ENCODE results near the gene TCN2. TPM values are rescaled to one million over a fixed set of nuclear protein-coding genes. Genes with fewer than 3 reads are reported as not detected.

The TCN2 gene
- total RNA-seq, 1 experiment from 2014 or later = 2.4 TPM

DNA sequence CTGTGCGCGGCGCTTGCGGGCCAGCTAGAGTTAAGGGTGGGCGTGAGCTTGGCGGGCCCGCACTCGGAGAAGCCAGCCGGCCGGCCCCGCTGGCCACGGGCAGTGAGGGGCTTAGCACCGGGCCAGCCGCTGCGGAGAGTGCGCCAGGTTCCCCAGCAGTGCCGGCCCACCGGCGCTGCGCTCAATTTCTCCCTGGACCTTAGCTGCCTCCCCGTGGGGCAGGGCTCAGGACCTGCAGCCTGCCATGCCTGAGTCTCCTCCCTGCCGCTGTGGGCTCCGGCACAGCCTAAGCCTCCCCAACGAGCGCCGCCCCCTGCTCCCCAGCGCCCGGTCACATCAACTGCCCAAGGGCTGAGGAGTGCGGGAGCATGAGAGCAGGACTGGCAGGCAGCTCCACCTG, 10.1 kb upstream of the TCN2 start:
- Histone ChIP-seq H3K4me3 (ENCODE audit: low read depth in 2 of 2, low read length in 2 of 2) (no peak overlapping the region), H3K9me3 (ENCODE audit: control insufficient read depth, insufficient read depth, low read depth, low read length) (no peaks in the 10 kb centered on the region), H3K27ac (ENCODE audit: low read length) (no peak overlapping the region), H3K4me1 (ENCODE audit: control insufficient read depth, insufficient read depth, low read length) (no peaks in the 10 kb centered on the region), H3K27me3 (ENCODE audit: control insufficient read depth, insufficient read depth, low read length) (no peaks in the 10 kb centered on the region), H3K36me3 (ENCODE audit: control insufficient read depth, insufficient read depth, low read length) (no peaks in the 10 kb centered on the region)
- ATAC-seq (no peak), DNase-seq (ENCODE audit: low read depth, low spot score) (no peak)
- CTCF ChIA-PET = interaction anchor here (0.6 kb wide), 2 partner anchors 20 to 175 kb away, joined by 5 to 13 read pairs; no protein-coding TSS in a partner anchor
- TF ChIP-seq, protein P1, sequence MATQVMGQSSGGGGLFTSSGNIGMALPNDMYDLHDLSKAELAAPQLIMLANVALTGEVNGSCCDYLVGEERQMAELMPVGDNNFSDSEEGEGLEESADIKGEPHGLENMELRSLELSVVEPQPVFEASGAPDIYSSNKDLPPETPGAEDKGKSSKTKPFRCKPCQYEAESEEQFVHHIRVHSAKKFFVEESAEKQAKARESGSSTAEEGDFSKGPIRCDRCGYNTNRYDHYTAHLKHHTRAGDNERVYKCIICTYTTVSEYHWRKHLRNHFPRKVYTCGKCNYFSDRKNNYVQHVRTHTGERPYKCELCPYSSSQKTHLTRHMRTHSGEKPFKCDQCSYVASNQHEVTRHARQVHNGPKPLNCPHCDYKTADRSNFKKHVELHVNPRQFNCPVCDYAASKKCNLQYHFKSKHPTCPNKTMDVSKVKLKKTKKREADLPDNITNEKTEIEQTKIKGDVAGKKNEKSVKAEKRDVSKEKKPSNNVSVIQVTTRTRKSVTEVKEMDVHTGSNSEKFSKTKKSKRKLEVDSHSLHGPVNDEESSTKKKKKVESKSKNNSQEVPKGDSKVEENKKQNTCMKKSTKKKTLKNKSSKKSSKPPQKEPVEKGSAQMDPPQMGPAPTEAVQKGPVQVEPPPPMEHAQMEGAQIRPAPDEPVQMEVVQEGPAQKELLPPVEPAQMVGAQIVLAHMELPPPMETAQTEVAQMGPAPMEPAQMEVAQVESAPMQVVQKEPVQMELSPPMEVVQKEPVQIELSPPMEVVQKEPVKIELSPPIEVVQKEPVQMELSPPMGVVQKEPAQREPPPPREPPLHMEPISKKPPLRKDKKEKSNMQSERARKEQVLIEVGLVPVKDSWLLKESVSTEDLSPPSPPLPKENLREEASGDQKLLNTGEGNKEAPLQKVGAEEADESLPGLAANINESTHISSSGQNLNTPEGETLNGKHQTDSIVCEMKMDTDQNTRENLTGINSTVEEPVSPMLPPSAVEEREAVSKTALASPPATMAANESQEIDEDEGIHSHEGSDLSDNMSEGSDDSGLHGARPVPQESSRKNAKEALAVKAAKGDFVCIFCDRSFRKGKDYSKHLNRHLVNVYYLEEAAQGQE (IDR thresholded peaks at IDR 0.05; ENCODE audit: insufficient read depth in 1 of 2, low read depth in 2 of 2, low read length in 1 of 2) = no peak
- TF ChIP-seq, protein P2, sequence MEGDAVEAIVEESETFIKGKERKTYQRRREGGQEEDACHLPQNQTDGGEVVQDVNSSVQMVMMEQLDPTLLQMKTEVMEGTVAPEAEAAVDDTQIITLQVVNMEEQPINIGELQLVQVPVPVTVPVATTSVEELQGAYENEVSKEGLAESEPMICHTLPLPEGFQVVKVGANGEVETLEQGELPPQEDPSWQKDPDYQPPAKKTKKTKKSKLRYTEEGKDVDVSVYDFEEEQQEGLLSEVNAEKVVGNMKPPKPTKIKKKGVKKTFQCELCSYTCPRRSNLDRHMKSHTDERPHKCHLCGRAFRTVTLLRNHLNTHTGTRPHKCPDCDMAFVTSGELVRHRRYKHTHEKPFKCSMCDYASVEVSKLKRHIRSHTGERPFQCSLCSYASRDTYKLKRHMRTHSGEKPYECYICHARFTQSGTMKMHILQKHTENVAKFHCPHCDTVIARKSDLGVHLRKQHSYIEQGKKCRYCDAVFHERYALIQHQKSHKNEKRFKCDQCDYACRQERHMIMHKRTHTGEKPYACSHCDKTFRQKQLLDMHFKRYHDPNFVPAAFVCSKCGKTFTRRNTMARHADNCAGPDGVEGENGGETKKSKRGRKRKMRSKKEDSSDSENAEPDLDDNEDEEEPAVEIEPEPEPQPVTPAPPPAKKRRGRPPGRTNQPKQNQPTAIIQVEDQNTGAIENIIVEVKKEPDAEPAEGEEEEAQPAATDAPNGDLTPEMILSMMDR (IDR thresholded peaks at IDR 0.05) = no peak
- TF ChIP-seq TCF7L2 (IDR thresholded peaks at IDR 0.05; ENCODE audit: low read depth, low read length) (no peak), POLR2AphosphoS5 (IDR thresholded peaks at IDR 0.05; ENCODE audit: low read depth, low read length) (no peak), SIN3A (IDR thresholded peaks at IDR 0.05; ENCODE audit: borderline replicate concordance, insufficient read depth, low read depth, low read length) (no peak)
- POLR2A ChIA-PET = no interaction called here
- BruUV-seq (replicated peaks) = no TSS peak
- intact Hi-C loops (cut with micrococcal nuclease; ENCODE audit: unreplicated experiment) = no loop called here
- in situ Hi-C loops (cut with HindIII; ENCODE audit: low pct_unique_long_range_greater_than_20kb, low sequenced_read_pairs) = no loop called here

DNA sequence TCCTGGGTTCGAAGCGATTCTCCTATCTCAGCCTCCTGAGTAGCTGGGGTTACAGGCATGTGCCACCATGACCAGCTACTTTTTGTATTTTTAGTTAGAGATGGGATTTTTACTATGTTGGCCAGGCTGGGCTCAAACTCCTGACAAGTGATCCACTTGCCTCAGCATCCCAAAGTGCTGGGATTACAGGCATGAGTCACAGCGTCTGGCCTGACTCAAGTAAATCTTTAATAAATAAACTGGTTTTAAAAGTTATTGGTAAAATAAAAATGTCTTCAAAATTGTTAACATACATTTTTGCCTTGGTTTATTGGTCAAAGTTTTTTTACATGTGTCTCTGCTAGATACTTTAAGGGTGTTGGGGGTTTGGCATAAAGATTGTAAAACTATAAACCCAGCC, 8.0 kb upstream of the TCN2 start:
- ATAC-seq (no peak), DNase-seq (ENCODE audit: low read depth, low spot score) (no peak)
- Histone ChIP-seq H3K9me3 (ENCODE audit: control insufficient read depth, insufficient read depth, low read depth, low read length) (no peaks in the 10 kb centered on the region), H3K4me3 (ENCODE audit: low read depth in 2 of 2, low read length in 2 of 2) (no peak overlapping the region), H3K36me3 (ENCODE audit: control insufficient read depth, insufficient read depth, low read length) (no peaks in the 10 kb centered on the region), H3K4me1 (ENCODE audit: control insufficient read depth, insufficient read depth, low read length) (no peaks in the 10 kb centered on the region), H3K27me3 (ENCODE audit: control insufficient read depth, insufficient read depth, low read length) (no peaks in the 10 kb centered on the region), H3K27ac (ENCODE audit: low read length) (no peak overlapping the region)
- no TSS peak for BruUV-seq (replicated peaks)
- intact Hi-C loops (cut with micrococcal nuclease; ENCODE audit: unreplicated experiment) (no loop called here), in situ Hi-C loops (cut with HindIII; ENCODE audit: low pct_unique_long_range_greater_than_20kb, low sequenced_read_pairs) (no loop called here)
- CTCF ChIA-PET = no interaction called here
- POLR2A ChIA-PET = no interaction called here
- no peak for TF ChIP-seq TCF7L2 (IDR thresholded peaks at IDR 0.05; ENCODE audit: low read depth, low read length)
- TF ChIP-seq, protein P1 (IDR thresholded peaks at IDR 0.05; ENCODE audit: insufficient read depth in 1 of 2, low read depth in 2 of 2, low read length in 1 of 2) = no peak
